ENCODE data around the gene CMIP.
A peak's percentile ranks its signal among the peaks of the same experiment; 100 is the strongest.

Gene CMIP

GRCh38 chr16:81444448-81445121 is at the start of gene CMIP:
CMIP (plus strand) TSS chr16:81444808.
- peak; percentile 65 to 86 for DNase-seq (ENCODE audit: low read depth in 2 of 2)
- TF ChIP-seq CTCF (IDR thresholded peaks at IDR 0.05; ENCODE audit: low read depth, low read length): no peak
- H3K4me3 ChIP-seq (replicated peaks in 1 of 2; ENCODE audit: low read depth in 2 of 2, low read length in 2 of 2): peak within 1 kb of the TSS; percentile 79 to 91

- no peak for TF ChIP-seq CTCF (IDR thresholded peaks at IDR 0.05; ENCODE audit: low read depth, low read length)
- H3K4me3 ChIP-seq (replicated peaks in 1 of 2; ENCODE audit: low read depth in 2 of 2, low read length in 2 of 2): no peak overlapping the region
- peak in 1 of 2 donors; percentile 76 for DNase-seq (ENCODE audit: low read depth in 2 of 2)
These were observed 49.5 kb upstream of the CMIP start for GRCh38 chr16:81394966-81395655.

- DNase-seq (ENCODE audit: low read depth in 2 of 2): no peak
- TF ChIP-seq CTCF (IDR thresholded peaks at IDR 0.05; ENCODE audit: low read depth, low read length): no peak
- no peak overlapping the region for H3K4me3 ChIP-seq (replicated peaks in 1 of 2; ENCODE audit: low read depth in 2 of 2, low read length in 2 of 2)
These were observed 47.3 kb upstream of the CMIP start for GRCh38 chr16:81397058-81397878.

- no peak for TF ChIP-seq CTCF (IDR thresholded peaks at IDR 0.05; ENCODE audit: low read depth, low read length)
- DNase-seq (ENCODE audit: low read depth in 2 of 2): no peak
- no peak overlapping the region for H3K4me3 ChIP-seq (replicated peaks in 1 of 2; ENCODE audit: low read depth in 2 of 2, low read length in 2 of 2)
These were observed 46.6 kb upstream of the CMIP start for GRCh38 chr16:81397879-81398520.

- no peak overlapping the region for H3K4me3 ChIP-seq (replicated peaks in 1 of 2; ENCODE audit: low read depth in 2 of 2, low read length in 2 of 2)
- TF ChIP-seq CTCF (IDR thresholded peaks at IDR 0.05; ENCODE audit: low read depth, low read length): no peak
- no peak for DNase-seq (ENCODE audit: low read depth in 2 of 2)
These were observed 44.7 kb upstream of the CMIP start for GRCh38 chr16:81399909-81400308.

All from cardiac fibroblast (primary cell).